Peyer's patch (tissue), 4 donors: ENCODE data around the gene GRIFIN. TPM values are rescaled to one million over a fixed set of nuclear protein-coding genes. Genes with fewer than 3 reads are reported as not detected.
A peak's percentile ranks its signal among the peaks of the same experiment; 100 is the strongest.

Experiments
- DNase-seq, 3 donors: peaks; one replicate each; pipeline ENCODE4 v3.0.0-alpha.2; 2017 to 2019
- H3K27ac ChIP-seq, 4 donors: fragments of 200-600 bp; sonication (generic); one replicate each; pipeline ENCODE4 v1.5.1; 2016 to 2019
- H3K27me3 ChIP-seq, 2 donors: fragments of 200-600 bp; sonication (generic); one replicate each; pipeline ENCODE4 v1.5.1; 2019
- H3K36me3 ChIP-seq, 3 donors: fragments of 200-600 bp; sonication (generic); one replicate each; pipeline ENCODE4 v1.5.1; 2016 to 2019
- H3K4me1 ChIP-seq, 4 donors: fragments of 200-600 bp; sonication (generic); one replicate each; pipeline ENCODE4 v1.5.1; 2016 to 2019
- H3K4me3 ChIP-seq, 4 donors: fragments of 200-600 bp; sonication (generic); 1 replicate in 3 of 4; 2 replicates in 1 of 4; pipeline ENCODE4 v1.5.1; 2016 to 2019; ENCODE audit warnings: mild to moderate bottlenecking in 1 of 4
- H3K9me3 ChIP-seq, 4 donors: fragments of 200-600 bp; sonication (generic); one replicate each; pipeline ENCODE4 v1.5.1; 2016 to 2019; ENCODE audit warnings: mild to moderate bottlenecking in 1 of 4
- POLR2A ChIP-seq, 2 donors: fragments of 450-650 bp; IDR thresholded peaks; one replicate each; pipeline ENCODE4 v1.5.1; 2017; ENCODE audit warnings: antibody characterized with exemption in 2 of 2, mild to moderate bottlenecking in 2 of 2, moderate library complexity in 2 of 2
- total RNA-seq, 4 donors: library from RNA; depleted of rRNA; stranded (reverse); fragments of >200 nt; gene quantifications; one replicate each; pipeline ENCODE4 v1.1.0, GENCODE V29; 2016
- TF ChIP-seq, protein P1 (sequence below), 6 experiments: fragments of 450-650 bp in 4 of 6; fragments of 200-600 bp in 2 of 6; sonication (generic) in 1 of 6; IDR thresholded peaks; one replicate each; pipeline ENCODE4 v1.5.1; 2017 to 2019; ENCODE audit warnings: antibody characterized with exemption in 6 of 6, mild to moderate bottlenecking in 3 of 6, moderate library complexity in 1 of 6

Gene GRIFIN
- total RNA-seq, 4 donors from 2014 or later: not detected

DNA sequence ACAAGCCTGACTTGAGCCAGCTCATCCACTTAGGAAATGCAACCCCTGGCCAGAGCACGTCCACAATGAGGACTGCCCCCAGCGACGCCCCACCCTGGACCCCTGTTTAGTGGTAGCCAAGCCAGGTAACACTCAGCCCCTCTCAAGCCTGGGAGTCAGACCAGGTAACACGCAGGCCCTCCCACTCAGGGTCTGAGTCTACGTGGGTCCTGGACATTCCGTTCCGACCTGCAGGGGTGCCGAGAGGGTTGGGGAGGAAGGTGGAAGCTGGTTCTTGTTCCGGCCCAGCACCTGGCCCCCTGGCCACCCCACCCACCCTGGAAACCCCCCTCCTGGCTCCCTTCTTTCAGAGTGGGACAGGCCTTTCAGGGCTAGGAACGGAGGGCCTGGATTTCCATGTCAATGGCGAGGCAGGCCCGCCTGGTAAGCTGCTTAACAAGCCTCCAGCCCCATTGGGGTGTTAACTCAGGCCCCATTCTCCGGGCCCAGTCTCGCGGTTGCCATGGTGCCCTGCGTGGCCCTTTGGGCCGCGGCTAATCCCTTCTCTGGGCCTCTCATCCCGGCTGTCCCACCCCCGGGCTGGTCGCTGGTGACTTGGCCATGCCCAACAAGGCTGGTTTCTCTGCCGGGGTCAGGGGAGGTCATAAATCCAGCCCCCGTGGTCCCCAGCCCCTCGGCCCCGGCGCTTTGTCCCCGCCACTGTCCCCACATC lies 23.7 kb upstream of the GRIFIN start:
- no peaks in the 10 kb centered on the region for H3K4me1 ChIP-seq

DNA sequence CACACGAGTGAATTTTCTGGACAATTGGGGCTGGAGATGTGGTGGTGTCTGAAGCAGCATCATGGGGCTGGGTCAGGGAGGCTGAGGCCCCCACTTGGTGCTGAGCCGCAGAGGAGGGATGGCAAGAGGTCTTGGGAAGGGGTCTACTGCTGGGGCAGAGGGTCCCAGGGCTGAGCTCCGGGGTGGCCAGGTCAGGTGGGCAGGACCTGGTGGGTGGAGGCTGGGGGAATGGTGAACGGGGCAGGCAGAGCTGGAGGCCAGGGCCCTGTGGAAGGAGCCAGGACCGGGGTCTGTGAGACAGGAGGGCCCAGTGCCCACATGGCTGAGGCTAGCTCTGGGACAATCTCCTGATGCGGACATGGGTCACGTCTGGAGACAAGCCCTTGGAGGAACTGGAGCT lies 23.0 kb upstream of the GRIFIN start:
- Histone ChIP-seq H3K4me1 (peaks cover 0 to 3% (median 0%) of the 10 kb centered on the region in 4 donors), H3K27me3 (no peaks in the 10 kb centered on the region)

More for the DNA sequence above, 23.7 kb upstream of the GRIFIN start:
- Histone ChIP-seq H3K36me3 (no peaks in the 10 kb centered on the region), H3K27ac (no peak overlapping the region), H3K27me3 (no peaks in the 10 kb centered on the region), H3K4me3 (no peak overlapping the region), H3K9me3 (no peaks in the 10 kb centered on the region)
- no peak for TF ChIP-seq POLR2A (IDR thresholded peaks at IDR 0.05)
- TF ChIP-seq, protein P1, sequence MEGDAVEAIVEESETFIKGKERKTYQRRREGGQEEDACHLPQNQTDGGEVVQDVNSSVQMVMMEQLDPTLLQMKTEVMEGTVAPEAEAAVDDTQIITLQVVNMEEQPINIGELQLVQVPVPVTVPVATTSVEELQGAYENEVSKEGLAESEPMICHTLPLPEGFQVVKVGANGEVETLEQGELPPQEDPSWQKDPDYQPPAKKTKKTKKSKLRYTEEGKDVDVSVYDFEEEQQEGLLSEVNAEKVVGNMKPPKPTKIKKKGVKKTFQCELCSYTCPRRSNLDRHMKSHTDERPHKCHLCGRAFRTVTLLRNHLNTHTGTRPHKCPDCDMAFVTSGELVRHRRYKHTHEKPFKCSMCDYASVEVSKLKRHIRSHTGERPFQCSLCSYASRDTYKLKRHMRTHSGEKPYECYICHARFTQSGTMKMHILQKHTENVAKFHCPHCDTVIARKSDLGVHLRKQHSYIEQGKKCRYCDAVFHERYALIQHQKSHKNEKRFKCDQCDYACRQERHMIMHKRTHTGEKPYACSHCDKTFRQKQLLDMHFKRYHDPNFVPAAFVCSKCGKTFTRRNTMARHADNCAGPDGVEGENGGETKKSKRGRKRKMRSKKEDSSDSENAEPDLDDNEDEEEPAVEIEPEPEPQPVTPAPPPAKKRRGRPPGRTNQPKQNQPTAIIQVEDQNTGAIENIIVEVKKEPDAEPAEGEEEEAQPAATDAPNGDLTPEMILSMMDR (IDR thresholded peaks at IDR 0.05): no peak
- DNase-seq: no peak

DNA sequence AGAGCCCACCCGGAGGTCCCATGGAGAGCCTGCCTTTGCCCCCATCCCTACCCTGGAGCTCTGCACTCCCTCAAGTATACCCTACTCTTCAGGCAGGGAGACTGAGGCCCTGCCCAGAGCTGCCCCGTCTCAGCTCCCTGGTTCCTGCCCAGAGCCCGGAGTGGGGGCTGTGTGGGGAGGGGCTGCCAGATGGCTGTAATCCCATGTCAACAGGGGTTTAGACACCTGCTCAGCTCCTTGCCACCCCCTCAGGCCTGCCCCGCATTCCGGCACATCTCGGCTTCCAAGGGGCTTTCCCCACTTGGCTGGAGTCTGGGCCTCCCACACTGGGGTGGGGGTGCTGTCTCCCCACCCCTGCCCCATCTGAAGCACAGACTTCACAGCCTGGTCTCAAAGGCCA lies 22.5 kb upstream of the GRIFIN start:
- no peak overlapping the region for H3K4me3 ChIP-seq
- H3K27ac ChIP-seq: no peak overlapping the region
- TF ChIP-seq, protein P1 (IDR thresholded peaks at IDR 0.05): no peak
- TF ChIP-seq POLR2A (IDR thresholded peaks at IDR 0.05): no peak
- DNase-seq: no peak
- no peaks in the 10 kb centered on the region for H3K9me3 ChIP-seq
- H3K27me3 ChIP-seq: no peaks in the 10 kb centered on the region
- H3K36me3 ChIP-seq: no peaks in the 10 kb centered on the region
- H3K4me1 ChIP-seq: peaks cover 0 to 7% (median 0%) of the 10 kb centered on the region in 4 donors

More for the DNA sequence above, 23.0 kb upstream of the GRIFIN start:
- H3K4me3 ChIP-seq: no peak overlapping the region
- no peak for DNase-seq
- no peaks in the 10 kb centered on the region for H3K9me3 ChIP-seq
- TF ChIP-seq POLR2A (IDR thresholded peaks at IDR 0.05): no peak
- TF ChIP-seq, protein P1 (IDR thresholded peaks at IDR 0.05): no peak
- H3K27ac ChIP-seq: no peak overlapping the region
- no peaks in the 10 kb centered on the region for H3K36me3 ChIP-seq

DNA sequence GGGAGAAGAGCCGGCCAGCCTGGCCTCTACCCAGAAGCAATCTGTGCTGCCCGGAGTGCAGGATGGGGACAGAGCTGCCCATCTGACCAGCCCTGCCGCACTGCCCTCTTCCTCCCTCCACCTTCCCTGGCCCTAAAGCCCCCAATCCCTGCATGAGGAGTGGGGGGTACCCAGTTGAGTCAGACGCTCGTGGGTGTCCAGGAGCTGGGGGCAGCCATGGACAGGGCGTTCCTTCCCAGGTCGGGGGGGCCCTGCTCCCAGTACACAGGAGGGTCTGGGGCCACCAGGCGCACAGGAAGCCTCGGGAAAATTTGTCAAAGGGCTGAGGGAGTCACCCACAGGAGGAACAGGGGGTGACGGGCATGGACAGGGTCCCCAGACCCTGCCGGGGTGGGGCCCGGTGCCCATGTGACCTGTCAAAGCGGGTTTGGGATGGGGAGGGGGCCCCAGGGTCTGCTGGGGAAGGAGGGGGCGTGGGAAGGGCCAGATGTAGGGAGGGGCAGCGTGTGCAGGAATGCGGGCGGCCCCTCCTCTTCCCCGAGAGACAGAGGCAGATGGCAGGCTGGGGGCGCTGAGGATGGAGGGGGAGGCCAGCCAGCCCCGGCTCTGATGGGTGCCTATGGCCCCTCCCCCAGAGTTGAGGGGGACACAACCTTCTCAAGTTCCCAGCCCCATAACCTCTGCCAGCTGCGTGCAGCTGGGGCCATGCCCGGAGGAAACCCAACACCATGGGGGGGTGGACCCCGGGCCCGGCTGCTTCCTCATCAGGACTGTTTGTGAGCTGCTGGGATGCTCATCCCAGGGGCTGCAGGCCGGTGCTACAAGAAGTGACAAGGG lies 21.5 kb upstream of the GRIFIN start:
- Histone ChIP-seq H3K27me3 (no peaks in the 10 kb centered on the region), H3K36me3 (no peaks in the 10 kb centered on the region), H3K9me3 (no peaks in the 10 kb centered on the region), H3K27ac (no peak overlapping the region), H3K4me3 (no peak overlapping the region), H3K4me1 (peaks cover 0 to 14% (median 0%) of the 10 kb centered on the region in 4 donors)
- TF ChIP-seq, protein P1 (IDR thresholded peaks at IDR 0.05): no peak
- TF ChIP-seq POLR2A (IDR thresholded peaks at IDR 0.05): no peak
- DNase-seq: peak in 1 of 3 donors; percentile 44

DNA sequence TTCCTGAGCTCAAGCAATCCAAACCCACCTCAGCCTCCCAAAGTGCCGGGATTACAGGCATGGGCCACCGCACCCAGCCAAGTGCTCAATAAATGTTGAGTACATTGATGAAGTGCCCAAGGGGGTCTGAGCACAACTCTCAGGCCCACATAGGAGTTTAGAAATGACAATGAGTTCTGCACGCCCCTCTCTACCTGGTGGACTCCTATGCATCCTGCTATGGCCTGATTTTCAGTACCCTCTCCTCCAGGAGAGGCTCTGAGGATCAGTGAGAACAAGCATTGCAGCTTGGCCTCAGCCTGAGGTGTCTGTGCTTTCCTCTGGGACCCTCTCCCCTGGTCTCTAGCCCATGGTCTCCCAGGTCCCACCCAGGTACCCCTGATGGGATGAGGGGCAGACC lies 20.9 kb upstream of the GRIFIN start:
- no peaks in the 10 kb centered on the region for H3K27me3 ChIP-seq
- no peak for DNase-seq

More for the DNA sequence above, 20.9 kb upstream of the GRIFIN start:
- Histone ChIP-seq H3K9me3 (no peaks in the 10 kb centered on the region), H3K27ac (no peak overlapping the region), H3K36me3 (no peaks in the 10 kb centered on the region), H3K4me1 (peaks cover 0 to 14% (median 0%) of the 10 kb centered on the region in 4 donors), H3K4me3 (no peak overlapping the region)
- TF ChIP-seq, protein P1 (IDR thresholded peaks at IDR 0.05): no peak
- no peak for TF ChIP-seq POLR2A (IDR thresholded peaks at IDR 0.05)
